NCI-H526 (cell line): ENCODE measurements around the gene SHC2.
"Not testable (repeated sequence)": the region's sequence is repeated elsewhere in the genome, so short reads cannot be mapped to it uniquely, and the experiment has no call there.

ENCODE experiments used
- DNase-seq, 2 experiments: peaks; one replicate each; lab custom pipeline; 2025; lab: John Stamatoyannopoulos, UW

SHC2 gene

DNA sequence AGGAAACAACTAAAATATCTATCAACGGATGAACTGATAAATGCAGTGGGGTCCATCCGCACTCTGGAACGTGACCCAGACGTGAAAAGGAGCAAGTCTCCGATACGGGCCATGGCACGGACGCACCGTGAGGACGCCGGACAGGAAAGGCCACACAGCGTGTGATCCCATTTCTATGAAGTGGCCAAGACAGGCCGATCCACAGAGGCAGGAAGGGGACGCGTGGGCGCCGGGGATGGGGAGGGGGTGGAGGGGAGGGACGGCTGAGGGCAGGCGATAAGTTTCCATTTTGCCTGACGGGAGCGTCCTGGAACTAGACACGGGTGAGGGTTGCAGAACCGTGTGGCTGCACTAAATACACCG, 13.8 kb downstream of the SHC2 start:
- no peak for DNase-seq

DNA sequence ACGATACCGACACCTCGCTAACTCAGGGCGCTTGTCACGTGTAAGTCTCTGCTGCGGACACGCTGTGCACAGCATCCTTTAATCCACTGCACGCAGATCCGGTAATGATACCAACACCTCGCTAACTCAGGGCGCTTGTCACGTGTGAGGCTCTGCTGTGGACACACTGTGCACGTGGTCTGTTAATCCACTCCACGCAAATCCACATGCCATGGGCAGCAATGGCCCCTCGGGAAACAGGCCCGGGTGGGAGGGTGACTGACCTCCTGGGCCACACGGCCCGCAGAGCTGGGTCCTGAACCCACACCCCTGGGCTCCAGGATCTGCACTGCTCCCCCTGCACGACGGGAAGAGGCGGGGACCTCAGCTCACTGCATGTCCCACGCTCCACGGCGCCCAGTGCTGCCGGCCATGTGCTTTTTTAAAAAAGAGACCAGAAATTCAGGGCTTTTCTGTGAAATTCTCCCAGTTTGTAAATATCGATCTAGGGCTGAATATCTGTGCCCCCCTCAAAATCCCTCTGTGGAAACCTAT, 16.1 kb downstream of the SHC2 start:
- no peak for DNase-seq

DNA sequence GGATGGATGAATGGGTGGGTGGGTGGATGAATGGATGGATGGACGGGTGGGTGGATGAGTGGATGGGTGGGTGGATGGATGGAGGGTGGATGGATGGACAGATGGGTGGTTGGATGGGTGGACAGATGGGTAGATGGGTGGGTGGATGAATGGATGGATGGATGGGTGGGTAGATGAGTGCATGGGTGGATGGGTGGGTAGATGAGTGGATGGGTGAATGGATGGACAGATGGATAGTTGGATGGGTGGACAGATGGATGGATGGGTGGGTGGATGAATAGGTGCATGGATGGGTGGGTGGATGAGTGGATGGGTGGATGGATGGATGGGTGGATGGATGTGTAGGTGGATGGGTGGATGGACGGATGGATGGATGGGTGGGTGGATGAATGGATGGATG, 17.8 kb downstream of the SHC2 start:
- no peak for DNase-seq

DNA sequence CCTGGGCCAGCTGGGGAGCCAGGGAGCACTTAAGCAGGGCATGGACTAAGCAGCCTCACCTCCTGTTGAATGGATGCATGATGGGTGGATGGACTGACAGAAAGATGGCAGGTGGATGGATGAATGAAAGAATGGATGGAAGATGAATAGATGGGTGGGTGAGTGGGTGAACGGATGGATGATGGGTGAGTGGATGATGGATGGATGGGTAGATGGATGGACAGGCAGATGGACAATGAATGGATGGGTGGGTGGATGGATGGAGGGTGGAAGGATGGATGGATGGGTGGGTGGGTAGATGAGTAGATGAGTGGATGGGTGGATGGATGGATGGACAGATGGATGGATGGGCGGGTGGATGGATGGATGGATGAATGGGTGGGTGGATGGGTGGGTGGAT, 18.7 kb downstream of the SHC2 start:
- no peak for DNase-seq

DNA sequence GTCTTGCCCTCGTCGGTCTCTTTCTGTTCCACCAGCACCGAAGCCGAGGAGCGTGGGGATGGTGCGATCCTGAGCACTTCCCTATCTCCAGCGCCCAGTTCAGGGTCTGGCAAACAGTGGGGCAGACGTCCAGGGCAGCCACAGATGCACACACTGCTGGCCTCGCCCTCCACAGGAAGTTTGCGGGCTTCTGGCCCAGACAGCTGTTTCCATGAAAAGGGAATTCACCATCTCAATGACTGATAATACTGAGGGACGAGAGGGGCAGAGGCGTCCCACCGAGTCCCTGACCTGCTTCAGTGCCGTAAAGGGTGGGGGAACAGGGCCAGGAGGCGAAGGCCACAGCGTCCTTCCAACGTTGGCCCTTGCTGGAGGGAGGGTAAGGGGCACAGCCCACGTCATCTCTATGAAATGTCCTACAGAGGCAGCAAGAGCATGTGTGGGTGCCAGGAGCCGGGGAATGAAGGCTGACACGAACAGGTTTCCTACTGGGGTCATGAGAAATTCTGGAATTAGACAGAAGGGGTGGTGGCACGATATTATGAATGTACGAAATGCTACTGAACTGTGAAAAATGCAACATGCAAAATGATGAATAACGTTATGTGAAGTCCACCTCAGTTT, 19.5 kb downstream of the SHC2 start:
- DNase-seq, result no peak

DNA sequence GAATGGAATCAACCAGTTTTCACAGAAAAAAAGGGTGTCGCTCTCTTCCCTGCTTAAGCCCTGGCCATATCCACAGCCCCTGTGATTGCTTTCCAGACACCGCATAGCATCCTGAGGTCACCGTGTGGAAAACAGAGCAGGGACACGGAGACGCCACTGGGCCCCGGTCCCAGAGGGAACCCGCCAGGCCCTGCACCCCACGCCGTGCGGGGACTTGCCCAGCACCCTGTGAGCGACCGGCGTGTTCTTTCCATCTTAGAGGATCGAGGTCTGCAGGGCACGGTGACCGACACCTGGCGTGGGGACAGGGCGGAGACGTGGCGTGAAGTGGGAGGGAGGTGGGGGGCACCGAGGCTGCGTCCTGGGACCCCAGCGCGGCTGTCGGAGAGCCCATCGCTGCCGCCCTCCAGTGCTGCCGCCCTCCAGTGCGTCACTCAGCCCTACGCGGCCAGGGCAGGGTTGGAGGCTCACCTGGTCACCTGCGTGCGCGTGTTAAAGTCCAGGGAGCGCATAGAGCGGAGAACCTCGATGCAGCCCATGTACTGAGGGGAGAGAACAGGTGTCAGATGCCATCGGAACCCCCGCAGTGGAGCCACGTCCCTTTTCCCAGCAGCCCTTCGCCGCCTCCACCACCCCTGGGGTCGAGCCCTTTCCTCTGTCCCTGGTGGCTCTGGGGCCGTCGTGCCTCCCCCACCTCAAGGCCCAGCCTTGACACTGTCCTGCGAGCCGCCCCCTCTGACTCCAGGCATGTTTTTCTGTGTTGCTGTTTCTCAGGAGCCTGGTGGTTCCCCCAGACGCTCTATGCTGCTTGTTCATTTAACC, 20.2 kb downstream of the SHC2 start:
- no peak for DNase-seq

DNA sequence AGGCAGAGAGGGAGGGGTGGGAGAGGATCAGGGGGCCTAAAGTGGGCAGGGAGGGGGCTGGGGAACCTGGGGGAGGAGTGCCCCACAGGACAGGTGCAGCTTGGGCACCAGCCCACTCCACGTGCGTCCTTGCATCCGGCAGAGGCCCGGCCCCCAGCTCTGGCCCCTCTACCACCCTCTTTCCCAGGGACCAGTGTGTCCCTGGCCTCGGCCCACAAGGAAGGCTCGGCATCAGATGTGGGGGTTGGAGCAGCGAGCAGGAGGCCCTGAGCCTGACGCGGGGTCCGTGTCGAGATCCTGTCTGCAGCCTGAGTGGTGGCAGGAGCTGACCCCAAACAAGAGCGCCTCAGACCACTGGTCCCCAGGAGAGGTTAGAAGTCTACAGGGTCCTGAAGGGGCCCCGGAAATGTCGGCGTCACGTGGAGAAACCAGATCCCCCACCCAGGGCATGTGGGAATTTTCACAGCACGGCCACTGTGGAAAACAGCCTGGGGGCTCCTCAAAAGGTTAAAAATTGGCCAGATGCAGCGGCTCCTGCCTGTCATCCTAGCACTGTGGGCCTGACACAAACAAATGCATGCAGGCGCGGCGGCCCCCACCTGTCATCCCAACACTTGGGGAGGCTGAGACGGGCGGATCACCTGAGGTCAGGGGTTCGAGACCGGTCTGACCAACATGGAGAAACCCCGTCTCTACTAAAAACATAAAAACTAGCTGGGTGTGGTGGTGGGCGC, 21.5 kb downstream of the SHC2 start:
- DNase-seq, result no peak

DNA sequence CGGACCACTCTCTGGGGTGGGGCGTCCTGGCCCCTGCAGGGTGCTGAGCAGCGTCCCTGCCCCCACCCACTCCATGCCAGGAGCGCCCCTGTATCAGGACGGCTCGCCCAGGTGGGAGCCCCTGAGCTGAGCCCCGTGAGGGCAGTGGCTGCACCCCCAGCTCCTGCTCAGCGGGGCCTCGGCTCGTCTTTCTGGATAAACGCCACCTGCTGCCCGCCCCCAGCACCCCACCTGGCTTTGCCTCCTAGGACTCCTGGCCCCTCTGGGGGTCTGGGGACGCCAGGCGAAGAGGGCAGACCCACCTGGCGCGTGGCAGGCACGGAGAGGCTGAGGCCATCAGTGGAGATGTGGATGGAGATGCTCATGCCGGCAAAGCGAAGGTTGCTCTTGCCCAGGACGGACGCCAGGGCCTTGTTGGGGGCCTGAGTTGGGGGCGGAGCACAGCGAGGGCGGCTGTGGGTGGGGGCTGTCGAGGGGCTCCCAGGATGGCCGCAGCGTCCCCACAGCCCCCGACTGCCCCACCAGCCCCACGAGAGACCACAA, 22.3 kb downstream of the SHC2 start:
- no peak for DNase-seq

DNA sequence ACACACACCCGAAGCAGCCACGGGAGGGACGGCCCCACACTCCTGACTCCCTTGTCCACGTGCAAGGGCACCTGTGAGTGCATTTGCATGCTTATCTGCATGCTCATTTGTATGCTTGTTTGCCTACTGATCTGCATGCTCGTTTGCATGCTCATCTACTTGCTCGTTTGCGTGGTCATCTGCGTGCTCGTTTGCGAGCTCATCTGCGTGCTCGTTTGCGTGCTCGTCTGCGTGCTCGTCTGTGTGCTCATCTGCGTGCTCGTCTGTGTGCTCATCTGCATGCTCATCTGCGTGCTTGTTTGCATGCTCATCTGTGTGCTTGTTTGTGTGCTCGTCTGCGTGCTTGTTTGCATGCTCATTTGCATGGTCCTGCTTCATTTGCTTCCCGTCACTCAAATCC, 23.8 kb downstream of the SHC2 start:
- peak; percentile 94 to 97 for DNase-seq

DNA sequence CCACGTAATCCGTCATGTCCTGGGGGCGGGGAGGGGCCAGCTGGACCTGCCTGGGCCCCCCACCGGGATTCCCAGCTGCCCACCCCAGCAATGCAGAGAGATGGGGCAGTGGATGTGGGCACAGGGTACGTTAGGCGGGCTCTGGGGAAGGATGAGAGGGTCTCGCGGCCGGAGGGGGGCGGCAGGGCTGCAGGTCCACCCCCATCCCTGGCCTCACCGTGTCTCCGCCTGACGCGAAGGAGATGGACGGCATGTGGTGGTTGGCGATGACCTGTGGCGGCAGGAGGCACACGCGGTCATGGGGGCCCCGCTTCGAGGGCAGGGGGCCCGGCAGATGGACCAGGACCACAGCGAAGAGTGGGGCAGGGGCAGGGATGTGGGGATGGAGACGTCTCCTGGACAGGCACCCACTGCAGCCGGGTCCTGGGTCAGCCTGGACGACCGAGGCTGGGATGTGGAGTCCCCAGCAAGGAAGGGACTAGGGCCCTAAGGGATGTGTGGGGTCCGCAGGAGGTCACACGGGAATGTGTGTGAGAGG, 24.4 kb downstream of the SHC2 start:
- no peak for DNase-seq

DNA sequence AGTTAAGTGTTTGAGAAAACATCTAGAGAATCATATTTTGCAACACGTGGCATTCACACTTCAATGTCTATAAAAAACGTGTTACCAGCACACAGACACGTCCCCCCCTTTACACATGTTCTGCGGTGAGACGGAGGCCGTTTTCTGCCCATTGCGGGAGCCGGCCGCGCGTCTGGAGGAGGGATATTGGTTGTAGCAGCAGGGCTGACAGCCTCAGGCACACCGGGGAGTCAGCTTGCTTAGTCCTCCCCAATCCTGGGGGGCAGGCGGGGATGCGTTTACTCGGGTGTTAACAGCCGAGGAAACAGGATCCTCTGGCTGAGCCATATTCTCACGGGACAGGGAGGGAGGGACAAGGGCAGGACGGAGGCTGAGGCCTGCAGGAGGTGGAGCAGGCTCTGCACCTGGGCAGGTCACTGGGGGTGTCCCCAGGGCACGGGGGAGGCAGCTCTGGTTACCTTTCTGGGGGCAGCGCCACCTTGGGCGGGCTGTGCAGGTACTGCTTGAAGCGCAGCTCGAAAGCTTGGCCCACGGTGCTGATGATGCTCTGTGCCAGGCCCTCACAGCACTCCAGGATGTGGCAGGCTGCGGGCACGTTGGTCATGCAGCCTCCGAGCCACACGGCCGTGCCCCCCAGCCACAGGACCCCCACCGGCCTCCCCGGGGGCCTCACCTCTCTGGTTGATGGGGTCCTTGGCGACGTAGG, 25.0 kb downstream of the SHC2 start:
- no peak for DNase-seq

DNA sequence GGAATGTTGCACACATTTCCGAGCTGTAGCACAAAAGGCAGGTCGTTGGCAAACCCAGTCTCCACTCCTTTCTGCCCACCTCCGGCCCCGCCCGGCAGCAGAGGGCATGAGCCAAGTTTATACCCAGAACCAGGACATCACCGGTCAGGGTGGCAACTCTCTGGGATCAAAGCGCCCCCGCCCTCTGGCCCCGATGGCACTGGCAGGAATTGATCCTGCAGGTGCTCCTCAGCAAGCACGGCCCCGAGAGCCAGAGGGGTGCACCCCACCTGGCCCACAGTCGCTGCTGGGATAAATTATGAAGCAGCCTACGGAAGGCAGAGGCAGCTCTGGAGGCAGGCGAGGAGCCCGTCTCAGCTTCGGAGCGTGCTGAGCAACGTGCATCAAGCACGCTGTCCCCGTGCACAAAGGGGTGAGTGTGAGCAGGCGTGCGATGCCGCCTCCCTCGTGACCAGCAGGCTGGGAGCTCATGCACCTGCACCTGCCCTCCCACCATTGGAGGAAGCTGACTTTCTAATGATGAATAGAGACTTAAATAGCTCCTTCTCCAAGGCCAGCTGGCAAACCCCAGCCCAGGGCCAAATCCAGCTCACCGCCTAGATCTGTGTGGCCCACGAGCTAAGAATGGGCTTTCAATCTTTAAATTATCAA, 25.7 kb downstream of the SHC2 start:
- no peak for DNase-seq

DNA sequence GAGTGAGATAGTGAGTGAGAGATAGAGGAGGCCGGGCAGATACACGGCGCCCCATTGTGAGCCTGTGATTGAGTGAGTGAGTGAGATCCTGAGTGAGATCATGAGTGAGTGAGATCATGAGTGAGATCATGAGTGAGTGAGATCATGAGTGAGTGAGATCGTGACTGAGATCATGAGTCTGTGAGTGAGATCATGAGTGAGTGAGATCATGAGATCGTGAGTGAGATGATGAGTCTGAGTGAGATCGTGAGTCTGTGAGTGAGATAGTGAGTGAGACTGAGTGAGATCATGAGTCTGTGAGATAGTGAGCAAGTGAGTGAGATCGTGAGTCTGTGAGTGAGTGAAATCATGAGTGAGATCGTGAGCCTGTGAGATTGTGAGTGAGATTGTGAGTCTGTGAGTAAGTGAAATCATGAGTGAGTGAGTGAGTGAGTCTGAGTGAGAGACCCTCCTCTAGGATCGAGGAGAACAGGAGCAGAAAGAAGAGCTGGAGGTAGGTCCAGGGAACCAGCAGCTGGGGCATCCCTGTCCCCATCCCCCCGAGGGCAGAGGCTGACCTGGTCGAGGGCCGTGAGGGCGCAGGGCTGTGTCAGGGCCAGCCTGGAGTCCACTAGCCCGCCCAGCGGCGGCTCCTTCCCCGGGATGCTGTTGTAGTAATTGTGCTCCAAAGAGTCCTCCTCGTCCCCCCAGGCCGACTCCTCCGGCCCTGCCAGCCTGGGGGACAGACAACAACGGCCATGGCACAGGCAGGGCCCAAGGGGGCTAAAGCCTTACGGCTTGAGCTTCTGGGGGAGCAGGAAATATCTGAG, 26.5 kb downstream of the SHC2 start:
- DNase-seq, result no peak

DNA sequence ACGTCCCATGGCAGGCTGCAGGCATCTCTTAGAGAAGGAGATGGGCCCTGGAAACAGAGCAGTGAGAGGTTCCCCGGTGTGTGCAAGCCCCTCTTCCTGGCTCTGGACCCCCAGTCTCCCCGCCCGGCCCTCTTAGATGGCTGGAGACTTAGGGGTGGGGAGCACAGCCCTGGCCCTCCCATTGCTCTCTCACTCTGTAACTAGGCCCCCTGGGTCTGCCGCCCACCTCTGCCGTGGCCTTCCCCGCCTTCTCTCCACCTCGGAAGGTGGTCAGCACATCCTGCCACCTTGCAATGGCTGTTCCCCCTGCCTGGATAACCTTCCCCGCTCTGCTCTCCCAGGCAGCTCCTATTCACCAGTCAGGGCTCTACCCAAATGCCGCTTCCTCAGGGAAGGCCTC, 30.1 kb downstream of the SHC2 start:
- DNase-seq, result no peak

DNA sequence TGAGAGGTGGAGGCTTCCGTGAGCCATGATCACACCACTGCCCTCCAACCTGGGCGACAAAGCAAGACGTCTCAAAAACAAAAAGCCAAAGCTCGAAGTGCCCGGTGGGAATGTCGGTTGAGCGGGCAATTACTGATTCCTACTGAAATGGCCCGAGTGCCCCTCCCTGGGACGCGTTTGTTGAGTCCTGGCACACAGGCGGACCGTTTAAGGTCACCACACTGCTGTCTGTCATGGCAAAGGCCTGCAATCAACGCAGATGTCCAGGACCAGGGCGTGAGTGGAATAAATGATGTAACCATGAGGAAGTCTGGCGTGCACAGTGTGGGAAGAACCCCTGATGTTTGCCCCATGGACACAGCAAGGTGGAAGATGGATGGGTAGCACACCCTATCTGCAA, 32.7 kb downstream of the SHC2 start:
- no peak for DNase-seq

DNA sequence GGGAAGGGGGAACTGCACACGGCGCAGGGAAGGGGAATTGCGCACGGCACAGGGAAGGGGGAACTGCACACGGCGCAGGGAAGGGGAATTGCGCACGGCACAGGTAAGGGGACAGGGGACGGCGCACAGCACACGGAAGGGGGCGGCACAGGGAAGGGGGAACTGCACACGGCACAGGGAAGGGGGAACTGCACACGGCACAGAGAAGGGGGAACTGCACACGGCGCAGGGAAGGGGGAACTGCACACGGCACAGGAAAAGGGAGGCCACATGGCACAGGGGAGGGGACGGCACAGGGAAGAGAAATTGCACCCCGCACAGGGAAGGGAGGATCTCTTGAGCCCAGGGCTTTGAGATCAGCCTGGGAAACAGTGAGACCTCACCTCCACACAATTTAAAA, 33.2 kb downstream of the SHC2 start:
- DNase-seq, result not testable (repeated sequence)

DNA sequence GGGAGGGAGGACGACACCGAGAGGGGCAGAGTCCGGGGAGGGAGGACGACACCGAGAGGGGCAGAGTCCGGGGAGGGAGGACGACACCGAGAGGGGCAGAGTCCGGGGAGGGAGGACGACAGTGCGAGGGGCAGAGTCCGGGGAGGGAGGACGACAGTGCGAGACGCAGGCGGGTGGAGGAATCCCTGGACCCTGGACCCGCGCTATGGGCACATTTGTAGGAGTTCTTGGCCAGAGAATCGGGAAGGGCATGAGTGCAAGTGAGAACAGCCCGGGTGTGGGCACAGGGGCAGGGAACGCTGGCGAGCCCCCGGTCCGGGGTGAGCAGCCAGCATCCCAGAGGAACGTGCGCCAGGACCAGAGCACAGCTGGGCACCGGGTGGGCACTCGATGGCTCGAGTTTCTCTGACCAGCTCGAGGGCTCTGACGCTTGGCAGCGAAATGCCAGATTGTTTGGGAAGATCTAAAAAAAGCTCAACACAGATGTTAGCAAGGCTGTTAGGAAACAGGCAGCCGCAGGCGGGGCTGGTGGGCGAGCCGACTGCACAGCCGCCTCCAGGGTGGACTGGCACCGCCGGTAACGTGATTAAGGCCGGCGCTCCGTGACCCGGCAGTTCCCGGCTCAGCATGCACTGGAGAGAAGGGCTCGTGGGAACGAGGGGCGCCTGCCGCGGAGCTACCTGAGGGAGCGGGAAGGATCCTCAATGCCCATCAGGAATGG, 33.9 kb downstream of the SHC2 start:
- no peak for DNase-seq

DNA sequence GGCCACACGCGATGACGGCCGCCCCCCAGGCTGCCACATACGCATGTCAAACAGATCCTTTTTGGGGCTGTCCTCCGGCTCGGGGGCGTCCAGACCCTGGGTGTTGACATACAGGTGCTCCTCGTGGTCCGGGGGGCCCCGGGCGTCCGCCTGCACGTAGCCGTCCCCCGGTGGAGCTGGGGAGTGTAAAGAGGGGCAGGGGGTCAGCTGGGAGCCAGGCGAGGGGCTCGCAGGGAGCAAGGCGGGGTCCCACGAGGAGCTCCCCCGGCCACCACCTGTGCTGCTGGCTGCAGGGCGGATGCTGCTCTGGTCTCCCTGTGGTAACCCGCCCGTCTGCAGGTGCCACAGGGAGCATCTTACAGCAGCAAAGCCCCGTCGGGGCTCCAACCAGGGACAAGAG, 35.8 kb downstream of the SHC2 start:
- DNase-seq, result no peak

DNA sequence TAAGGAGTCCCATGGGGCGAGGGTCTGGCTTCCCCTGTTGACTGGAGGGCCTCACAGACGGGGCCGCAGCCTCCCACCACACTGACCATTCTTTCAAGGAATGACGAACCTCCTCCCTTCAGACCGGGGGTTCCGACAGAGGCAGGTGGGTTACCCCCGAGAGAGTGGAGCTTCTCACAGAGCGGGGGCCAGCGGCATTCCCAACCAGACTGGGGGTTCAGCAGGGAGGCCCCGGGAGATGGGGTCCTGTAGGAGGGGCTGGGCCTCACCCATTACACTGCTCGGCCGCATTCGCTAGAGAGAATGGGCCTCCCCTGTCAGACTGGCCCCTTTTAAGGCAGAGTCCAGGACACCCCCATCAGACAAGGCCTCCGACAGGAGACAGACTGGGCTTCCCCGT, 36.3 kb downstream of the SHC2 start:
- no peak for DNase-seq
